ENCODE results near the gene HERPUD2. TPM values are rescaled to one million over a fixed set of nuclear protein-coding genes. Genes with fewer than 3 reads are reported as not detected.

HERPUD2 gene
- total and polyA plus RNA-seq, 2 of the 8 experiments (the other 6 are each of a cell fraction or from before 2014, with no cell fraction given) = 18.3 to 27.3 TPM

GRCh38 chr7:35599645-35600044 lies 95.3 kb downstream of the HERPUD2 start:
- no peaks in the 10 kb centered on the region for H3K27me3 ChIP-seq (replicated peaks in 1 of 4; ENCODE audit: control insufficient read depth in 3 of 4, extremely low read depth in 1 of 4, insufficient read depth in 3 of 4, low read length in 3 of 4)
- H4K8ac ChIP-seq (ENCODE audit: extremely low read depth, insufficient read depth, low read length) = no peak overlapping the region
- no peaks in the 10 kb centered on the region for H4K20me1 ChIP-seq (replicated peaks in 1 of 2; ENCODE audit: control insufficient read depth in 1 of 2, insufficient read depth in 2 of 2, low read length in 2 of 2)
- H3K9me3 ChIP-seq (ENCODE audit: insufficient read depth in 2 of 2, low read depth in 1 of 2, low read length in 1 of 2) = no peaks in the 10 kb centered on the region
- no peak overlapping the region for H2AFZ ChIP-seq (ENCODE audit: low read length)
- CTCF ChIA-PET (ENCODE audit: partially characterized antibody) = interaction anchor here (1.0 kb wide), 1 partner anchor 8 kb away, joined by 3 read pairs; no protein-coding TSS in a partner anchor
- no peak overlapping the region for H2BK120ac ChIP-seq (replicated peaks; ENCODE audit: low read depth, low read length)
- H3K79me2 ChIP-seq (ENCODE audit: control insufficient read depth in 1 of 2, insufficient read depth in 2 of 2, low read length in 2 of 2) = no peaks in the 10 kb centered on the region
- H3K23ac ChIP-seq (ENCODE audit: insufficient read length) = no peak overlapping the region
- no peak overlapping the region for H3K27ac ChIP-seq (ENCODE audit: low read depth, low read length)
- DNase-seq (ENCODE audit: low read depth in 1 of 2, low spot score in 2 of 2) (no peak), FAIRE-seq (no peak)
- H3K4me2 ChIP-seq (ENCODE audit: insufficient read depth in 1 of 2, low read depth in 2 of 2, low read length in 2 of 2) = no peak overlapping the region
- H3K56ac ChIP-seq (replicated peaks; ENCODE audit: insufficient read length, low read depth, low read length) = no peak overlapping the region
- WGBS, 2 experiments (ENCODE audit: extremely low coverage in 1 of 2, insufficient coverage in 1 of 2, insufficient read length in 1 of 2, insufficient replicate concordance in 2 of 2, low coverage in 1 of 2, low lambda C conversion rate in 2 of 2, missing lambda C conversion rate in 1 of 2) = 89% methylated on average over 1 of the region's 1 CpG; no CpG with 5 or more reads in 1 of the 2 experiments
- H2BK5ac ChIP-seq (ENCODE audit: low read depth, low read length) = no peak overlapping the region
- no peaks in the 10 kb centered on the region for H3K4me1 ChIP-seq (replicated peaks in 1 of 4; ENCODE audit: control insufficient read depth in 3 of 4, insufficient read depth in 4 of 4, low read length in 3 of 4)
- H2BK20ac ChIP-seq (ENCODE audit: low read length) = no peak overlapping the region
- no peak overlapping the region for H3K9ac ChIP-seq (replicated peaks in 1 of 4; ENCODE audit: extremely low read depth in 1 of 4, low read depth in 3 of 4, low read length in 3 of 4)
- H2BK15ac ChIP-seq (ENCODE audit: low read length) = no peak overlapping the region
- POLR2A ChIA-PET (ENCODE audit: partially characterized antibody) = no interaction called here
- H3K36me3 ChIP-seq (ENCODE audit: control insufficient read depth in 2 of 4, insufficient read depth in 4 of 4, low read length in 3 of 4) = no peaks in the 10 kb centered on the region
- H3K4ac ChIP-seq (replicated peaks; ENCODE audit: insufficient read length, low read depth, low read length) = no peak overlapping the region
- no peak overlapping the region for H4K5ac ChIP-seq (ENCODE audit: insufficient read length, low read depth, low read length)
- H4K91ac ChIP-seq (replicated peaks; ENCODE audit: insufficient read length, low read length) = no peak overlapping the region
- no peak overlapping the region for H2AK5ac ChIP-seq (ENCODE audit: low read depth, low read length)
- no peaks in the 10 kb centered on the region for H3K79me1 ChIP-seq (ENCODE audit: low read depth, low read length)
- H3K4me3 ChIP-seq (ENCODE audit: extremely low read depth in 1 of 4, insufficient read depth in 2 of 4, low read depth in 3 of 4, low read length in 4 of 4) = no peak overlapping the region
- no peak overlapping the region for H3K14ac ChIP-seq (ENCODE audit: insufficient read length)
- no peak overlapping the region for H3K18ac ChIP-seq (ENCODE audit: extremely low read depth, low read length)
- no peaks in the 10 kb centered on the region; the same call in 1 of the 2 replicates for H3K23me2 ChIP-seq (ENCODE audit: low read depth, low read length)
- H2BK12ac ChIP-seq (ENCODE audit: low read depth, low read length) = no peak overlapping the region
- TF ChIP-seq TEAD4 (IDR thresholded peaks at IDR 0.05; ENCODE audit: low read depth, low read length) (no peak), POU5F1 (IDR thresholded peaks at IDR 0.05; ENCODE audit: low read depth, low read length) (no peak), YY1 (IDR thresholded peaks at IDR 0.05; ENCODE audit: low read depth, low read length) (no peak), KDM4A (IDR thresholded peaks at IDR 0.05; ENCODE audit: low read depth, low read length, severe bottlenecking) (no peak), RXRA (IDR thresholded peaks at IDR 0.05; ENCODE audit: insufficient read depth, low read depth, low read length) (no peak), CHD1 (IDR thresholded peaks at IDR 0.05; ENCODE audit: low read depth, low read length) (no peak), TBP (IDR thresholded peaks at IDR 0.05; ENCODE audit: low read depth, low read length) (no peak), SAP30 (IDR thresholded peaks at IDR 0.05; ENCODE audit: insufficient read depth, insufficient replicate concordance, low read length) (no peak), SUZ12 (IDR thresholded peaks at IDR 0.05; ENCODE audit: low read length) (no peak), POLR2A (IDR thresholded peaks at IDR 0.05; ENCODE audit: control extremely low read depth in 1 of 2, low read depth in 2 of 2, low read length in 2 of 2) (no peak), BACH1 (IDR thresholded peaks at IDR 0.05; ENCODE audit: low read length) (no peak), CHD2 (IDR thresholded peaks at IDR 0.05; ENCODE audit: low read length) (no peak), HDAC2 (IDR thresholded peaks at IDR 0.05; ENCODE audit: borderline replicate concordance in 1 of 2, low read depth in 2 of 2, low read length in 2 of 2) (no peak), MAFK (IDR thresholded peaks at IDR 0.05; ENCODE audit: low read depth, low read length) (no peak), USF2 (IDR thresholded peaks at IDR 0.05; ENCODE audit: low read length) (no peak)

Measured in H1 (cell line).